GM18517 (cell line): ENCODE data around the gene NAAA.
"Not testable (repeated sequence)": the region's sequence is repeated elsewhere in the genome, so short reads cannot be mapped to it uniquely, and the experiment has no call there.

Experiments
- ATAC-seq: cut with Tn5 transposase; IDR thresholded peaks from one replicate; pipeline ENCODE4 v1.9.1; 2021; ENCODE audit warnings: mild to moderate bottlenecking, moderate library complexity; ENCODE audit not compliant: unreplicated experiment

Gene NAAA

DNA sequence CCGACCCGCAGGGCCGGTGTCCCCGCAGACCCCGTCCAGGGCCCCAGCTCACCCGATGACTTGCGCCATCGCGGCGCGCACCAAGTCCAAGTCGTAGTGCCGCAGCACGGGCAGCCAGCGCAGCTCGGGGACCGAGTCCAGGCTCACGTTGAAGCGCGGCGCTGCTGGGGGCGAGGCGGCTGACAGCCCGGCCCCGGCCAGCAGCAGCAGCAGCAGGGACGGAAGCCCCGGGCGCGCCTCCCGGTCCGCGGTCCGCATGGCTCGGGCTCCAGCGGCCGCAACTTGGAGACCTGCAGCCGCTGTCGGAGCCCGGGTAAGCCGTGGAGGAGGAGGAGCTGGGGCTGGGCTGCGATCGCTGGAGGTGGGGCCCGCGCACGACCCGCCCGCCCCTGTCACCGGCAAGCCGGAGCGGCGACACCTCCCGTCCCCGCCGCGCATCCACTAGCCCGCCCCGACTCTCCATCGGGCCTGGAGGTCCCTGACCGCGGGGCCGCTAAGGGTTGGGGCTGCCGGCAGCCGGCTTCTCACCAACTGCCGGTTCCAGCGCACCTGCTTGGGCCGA lies at the start of gene NAAA:
TSS of gene NAAA (minus strand) at position 322 of the 562 bp plus-strand sequence. CDS start at position 258, 64 bp downstream.
- peak; percentile 69 for ATAC-seq

DNA sequence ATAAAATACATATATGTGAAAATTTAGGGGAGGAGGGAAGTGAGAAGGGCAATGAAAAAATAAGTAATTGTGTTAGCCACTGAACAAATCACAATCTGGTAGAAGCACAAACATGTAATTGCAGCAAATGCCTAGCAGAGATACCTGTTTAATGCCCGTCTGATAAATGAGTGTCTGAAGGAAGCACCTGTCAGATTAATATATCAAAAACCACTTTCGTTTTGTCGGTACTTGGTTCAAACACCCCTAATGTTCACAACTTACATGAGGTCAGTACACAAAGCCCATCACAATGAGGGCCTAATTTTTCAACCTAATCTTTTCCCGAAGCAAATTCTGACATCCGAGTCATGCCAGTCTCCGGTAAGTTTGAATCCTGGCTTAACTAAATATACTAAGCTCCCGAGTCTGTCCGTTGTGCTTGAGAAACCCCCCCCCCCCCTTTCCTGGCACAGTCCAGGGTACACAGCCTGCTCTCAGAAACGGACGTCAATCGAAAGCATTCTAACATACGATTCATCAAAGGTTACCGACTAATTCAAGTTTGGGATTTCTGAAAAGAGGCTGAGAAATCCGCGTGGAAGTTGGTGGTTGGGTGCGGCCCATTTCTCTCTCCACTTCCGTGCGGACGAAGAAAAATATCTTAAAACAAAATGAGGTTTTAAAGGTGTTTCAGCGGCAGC lies 49.2 kb upstream of the NAAA start:
- ATAC-seq: no peak

DNA sequence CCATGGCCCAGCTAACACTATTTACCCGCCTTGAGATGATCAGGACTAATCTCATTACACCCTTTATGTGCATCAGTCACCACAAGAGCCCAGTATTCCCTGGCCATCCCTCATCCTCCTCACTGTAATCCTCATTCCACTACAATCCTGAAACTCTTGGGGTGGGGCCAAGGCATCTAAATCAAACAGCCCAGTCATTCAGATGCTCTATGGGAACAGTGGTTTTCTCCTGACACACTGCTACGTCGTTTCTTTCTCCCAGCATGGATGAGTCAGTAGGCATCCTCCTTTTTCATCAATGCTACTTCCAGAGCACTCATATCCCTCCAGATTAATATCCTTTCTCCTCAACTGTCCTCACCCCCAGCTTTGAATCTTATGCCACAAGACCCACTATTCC lies 44.3 kb upstream of the NAAA start:
- no peak for ATAC-seq

DNA sequence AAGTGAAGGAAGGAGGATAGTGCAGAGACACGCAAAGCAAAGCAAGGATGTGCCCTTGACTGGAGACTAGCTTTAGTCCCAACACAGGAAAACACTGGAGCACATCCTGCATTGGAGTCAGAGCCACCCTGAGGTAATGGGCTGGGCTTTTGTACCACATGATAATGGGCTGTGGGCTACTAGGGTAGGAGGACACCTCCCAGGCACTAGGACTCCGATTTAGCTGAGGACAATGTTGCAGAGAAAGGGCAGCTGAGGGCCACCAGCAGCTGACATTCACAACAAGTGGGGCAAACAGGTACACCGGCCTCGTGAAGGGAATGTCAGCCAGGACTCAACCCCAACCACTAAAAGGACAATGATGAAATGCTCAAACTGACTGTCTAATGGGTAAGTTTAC lies 39.8 kb upstream of the NAAA start:
- ATAC-seq: no peak

DNA sequence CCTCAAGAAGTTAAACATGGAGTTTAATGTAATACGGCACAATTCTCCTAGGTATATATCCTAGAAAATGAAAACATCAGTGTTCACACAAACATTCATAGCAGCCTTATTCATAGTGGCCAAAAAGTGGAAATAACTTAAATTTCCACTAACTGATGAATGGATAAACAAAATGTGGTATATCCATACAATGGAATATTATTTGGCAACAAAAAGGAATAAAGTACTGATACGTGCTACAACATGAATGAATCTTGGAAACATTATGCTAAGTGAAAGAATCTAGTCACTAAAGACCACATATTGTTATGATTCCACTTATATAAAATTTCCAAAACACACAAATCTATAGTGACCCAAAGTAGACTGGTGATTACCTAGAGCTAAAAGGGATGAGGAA lies 35.4 kb upstream of the NAAA start:
- ATAC-seq: no peak

DNA sequence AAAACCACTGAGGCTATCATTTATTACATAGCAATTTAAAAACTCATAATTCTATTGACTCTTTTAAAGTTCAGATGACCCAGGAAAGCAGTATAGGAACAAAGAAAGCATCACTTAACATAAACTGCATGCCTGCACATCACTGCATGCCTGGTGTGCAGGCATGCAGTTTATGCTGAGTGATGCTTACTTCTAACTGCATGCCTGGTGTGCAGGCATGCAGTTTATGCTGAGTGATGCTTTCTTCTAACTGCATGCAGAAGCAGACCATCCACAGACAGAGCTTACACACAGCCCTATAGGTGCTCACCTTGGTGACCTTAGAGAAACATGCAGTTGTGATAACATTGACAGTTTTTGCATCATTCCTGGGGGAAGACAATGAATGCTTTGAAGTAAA lies 33.0 kb upstream of the NAAA start:
- no peak for ATAC-seq

DNA sequence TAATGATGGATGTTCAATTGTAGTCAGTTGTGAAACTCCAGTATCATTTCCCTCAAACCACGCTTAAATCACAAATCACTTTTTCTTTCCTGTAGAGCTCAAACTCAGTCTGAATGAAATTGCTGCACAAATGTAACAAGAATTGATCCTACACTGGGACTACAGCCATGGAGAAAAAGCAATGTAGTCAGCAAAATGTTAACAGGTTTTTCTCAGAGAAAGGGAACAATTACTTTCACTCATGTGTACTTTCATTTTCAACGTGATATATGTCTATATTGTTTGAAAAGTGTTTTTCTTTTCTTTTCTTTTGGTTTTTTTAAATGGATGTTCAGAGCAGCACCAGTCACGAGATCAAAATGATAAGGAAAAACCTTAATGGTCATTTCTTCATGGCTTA lies 27.3 kb upstream of the NAAA start:
- ATAC-seq: no peak

DNA sequence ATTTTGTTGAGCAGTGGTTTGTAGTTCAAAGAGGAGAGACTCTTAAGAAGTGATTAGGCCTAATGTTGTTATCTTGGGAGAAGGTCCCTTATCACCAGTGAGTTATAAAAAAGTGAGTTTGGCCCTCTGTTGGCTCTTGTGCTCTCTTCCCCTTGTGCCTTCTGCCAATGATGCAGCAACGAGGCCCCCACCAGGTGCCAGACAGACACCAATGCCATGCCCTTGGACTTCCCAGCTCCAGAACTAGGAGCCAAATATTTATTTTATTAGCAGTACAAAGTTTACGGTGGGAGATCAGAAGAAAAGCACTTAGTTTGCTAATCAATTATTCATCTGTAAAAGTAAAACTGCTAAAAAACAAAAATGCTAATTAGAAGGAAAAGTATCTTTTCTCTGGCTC lies 22.7 kb upstream of the NAAA start:
- ATAC-seq: no peak

DNA sequence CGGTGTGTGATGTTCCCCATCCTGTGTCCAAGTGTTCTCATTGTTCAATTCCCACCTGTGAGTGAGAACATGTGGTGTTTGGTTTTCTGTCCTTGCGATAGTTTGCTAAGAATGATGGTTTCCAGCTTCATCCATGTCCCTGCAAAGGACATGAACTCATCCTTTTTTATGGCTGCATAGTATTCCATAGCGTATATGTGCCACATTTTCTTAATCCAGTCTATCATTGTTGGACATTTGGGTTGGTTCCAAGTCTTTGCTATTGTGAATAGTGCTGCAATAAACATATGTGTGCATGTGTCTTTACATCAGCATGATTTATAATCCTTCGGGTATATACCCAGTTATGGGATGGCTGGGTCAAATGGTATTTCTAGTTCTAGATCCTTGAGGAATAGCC lies 21.3 kb upstream of the NAAA start:
- not testable (repeated sequence) for ATAC-seq

DNA sequence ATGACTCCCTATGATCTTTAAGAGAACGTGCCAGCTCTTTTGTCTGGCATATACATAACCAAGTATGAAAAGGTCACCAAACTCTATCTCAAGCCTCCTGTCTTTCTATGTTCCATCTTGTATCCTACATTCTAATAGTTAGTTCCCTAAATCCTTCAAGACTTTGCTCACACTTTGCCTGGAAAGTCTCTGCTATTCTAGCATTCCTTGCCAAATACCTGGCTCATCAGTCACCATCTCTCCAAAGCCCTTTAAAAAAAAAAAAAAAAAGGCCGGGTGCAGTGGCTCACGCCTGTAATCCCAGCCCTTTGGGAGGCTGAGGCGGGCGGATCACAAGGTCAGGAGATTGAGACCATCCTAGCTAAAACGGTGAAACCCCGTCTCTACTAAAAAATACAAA lies 17.7 kb upstream of the NAAA start:
- not testable (repeated sequence) for ATAC-seq

DNA sequence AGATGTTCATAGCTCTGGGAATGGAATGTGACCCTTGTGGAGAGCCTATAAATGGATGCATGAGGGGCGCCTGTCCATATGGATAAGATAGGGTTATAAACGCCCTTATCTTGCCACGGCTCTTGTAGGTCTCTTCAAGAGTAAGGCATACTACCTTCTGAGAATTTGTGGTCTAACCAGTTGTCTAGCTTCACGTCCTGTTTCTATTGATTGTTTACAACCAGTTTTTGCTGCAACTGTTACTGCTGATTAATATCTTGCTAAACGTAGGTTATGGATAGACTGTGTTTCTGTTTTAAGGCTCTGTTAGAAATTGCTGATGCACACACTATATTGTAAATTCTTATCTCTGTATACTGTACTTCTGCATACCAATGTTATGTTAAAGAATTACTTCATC lies 14.0 kb upstream of the NAAA start:
- not testable (repeated sequence) for ATAC-seq

DNA sequence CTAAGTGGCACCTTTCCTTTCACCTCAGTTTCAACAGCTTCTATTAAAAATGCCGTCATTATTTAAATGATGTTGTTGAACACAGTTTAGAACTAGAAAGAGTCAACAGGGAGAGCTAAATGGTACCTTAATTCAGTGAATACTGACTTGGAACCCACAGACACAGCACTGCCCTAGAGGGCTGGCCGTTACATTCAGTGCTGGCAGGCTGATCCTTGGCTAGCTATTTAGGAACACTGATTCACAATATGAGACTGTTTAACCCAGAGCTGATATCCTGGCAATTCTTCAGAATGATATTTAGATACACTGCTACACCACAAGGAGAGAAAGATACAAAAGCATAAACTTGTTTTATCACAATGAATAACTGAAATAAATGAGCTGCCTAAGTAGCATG lies 12.7 kb upstream of the NAAA start:
- ATAC-seq: no peak

DNA sequence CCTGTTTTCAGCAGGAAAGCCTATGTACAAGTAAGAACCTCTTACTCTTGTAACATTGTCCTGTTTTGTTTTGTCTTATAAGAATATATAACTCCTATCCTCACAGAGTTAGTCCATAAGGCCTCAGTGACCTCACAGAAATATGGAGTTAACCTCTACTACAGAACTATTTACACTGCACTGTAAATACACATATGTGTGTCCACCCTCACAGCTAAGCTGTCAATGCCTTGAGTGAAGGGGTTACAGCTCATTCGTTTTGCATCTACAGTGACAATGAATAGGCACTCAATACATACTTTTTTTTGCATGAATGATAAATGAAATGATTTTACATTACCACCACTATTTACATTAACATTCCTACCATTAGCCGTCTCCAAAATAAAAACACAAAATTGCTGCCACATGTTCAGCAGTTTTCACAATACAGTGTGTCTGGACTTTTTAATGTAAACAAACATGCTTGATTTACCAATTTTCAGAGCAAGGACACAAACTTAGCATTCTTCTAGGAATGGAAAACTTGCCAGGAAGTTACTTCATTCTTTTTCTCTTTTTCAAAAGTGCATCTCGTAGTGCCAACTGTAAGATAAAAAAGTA lies 9.5 kb upstream of the NAAA start:
- ATAC-seq: no peak

DNA sequence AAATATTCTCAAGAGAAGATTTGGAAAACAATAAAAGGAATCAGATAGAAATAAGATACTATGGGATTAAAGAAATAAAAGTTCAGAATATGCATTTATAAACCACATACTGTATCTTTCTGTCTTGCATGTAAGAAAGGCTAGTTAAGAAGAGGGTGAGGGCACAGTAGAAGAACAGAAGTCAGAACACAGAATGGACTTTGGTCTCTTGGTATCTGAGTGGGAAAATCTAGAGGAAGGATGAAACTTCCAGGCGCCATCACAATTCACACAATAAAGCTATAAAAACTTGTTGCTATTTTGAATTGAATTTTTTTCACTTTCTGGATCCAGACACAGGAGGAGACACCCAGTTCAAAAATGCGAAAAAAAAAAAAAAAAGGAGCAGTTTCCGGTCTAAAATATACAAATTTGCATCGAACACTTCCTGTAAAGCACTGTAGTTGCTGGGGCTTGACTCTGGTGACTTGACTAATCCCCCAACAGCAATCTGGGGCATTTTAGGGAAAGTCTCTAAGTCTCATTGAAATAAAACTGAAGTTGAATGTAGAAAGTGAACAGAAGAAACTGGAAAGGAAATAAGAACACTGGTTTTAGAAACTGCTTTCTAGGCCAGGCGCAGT lies 8.1 kb upstream of the NAAA start:
- peak; percentile 82 for ATAC-seq

DNA sequence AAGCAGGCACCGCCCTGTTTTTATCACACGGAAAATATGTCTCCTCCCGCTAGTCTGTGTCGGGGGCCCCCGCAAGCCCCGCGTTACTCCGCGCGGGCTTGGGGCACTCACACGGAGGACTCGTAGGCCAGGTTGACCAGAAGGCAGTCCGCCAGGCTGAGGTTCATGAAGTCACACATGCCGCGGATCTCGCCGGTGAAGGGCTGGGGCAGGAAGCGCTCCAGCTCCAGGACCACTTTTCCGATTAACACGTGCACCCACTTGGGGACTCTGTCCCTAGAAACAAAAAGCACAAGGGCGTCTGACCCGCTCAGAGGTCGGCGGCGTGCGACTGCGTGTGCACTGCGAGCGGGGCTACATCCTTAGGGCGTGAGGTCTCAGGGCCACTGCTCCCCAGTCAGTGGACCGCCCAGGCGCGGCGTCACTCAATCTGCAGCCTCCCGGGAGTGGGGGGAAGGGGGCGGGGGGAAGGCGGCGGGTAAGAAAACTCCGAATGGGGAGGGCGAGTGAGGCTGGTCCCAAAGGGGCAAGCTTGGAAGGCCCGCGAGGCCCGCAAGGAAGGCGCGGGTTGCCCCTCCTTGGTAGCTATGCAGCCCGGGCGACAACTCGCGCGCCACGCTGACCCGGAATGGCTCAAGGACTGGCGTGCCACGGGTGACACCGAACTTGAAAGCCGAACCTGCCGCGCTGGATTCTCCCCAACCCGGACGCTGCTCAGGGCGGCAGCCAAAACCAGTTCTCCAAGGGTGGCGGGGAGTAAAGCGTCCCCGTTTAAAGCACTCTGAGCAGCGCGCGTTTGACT lies 722 bp downstream of the NAAA start:
- peak; percentile 41 for ATAC-seq

DNA sequence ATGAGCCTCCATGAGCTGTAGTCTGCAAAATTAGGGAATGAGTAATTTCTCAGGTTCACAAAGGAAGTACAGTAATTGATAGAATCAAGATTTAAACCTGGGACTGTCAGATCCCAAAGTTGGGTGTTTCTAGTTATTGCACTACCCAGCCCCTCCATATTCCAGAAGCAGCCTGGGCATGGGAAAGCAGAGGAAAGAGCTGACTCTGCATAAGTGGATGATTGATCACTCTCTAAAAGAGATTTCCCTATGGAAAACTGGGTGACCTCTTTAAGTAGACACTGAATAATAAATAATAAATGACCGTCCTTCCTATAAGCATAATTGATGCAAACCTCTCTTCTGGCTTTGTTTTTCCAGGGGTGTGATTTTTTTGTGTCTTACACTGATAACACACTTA lies 5.2 kb downstream of the NAAA start:
- ATAC-seq: no peak

DNA sequence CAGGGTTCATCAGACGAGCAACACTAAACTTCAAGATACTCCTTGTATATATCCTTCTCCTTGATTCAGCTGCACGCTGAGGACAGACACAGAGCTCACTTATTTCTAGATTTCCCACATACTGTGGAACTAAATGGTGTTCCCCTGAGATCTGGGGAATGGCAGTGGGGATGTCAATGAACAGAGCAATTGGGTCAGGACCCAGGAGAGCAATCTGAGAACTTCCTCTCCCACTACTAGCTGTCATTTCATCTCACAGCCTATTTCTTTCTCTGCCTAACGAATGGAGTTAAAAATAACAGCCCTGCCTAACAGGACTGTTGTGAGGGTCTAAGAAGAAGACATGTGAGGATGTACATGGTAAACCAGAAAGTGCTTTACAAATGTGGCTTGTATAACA lies 10.7 kb downstream of the NAAA start:
- ATAC-seq: no peak

DNA sequence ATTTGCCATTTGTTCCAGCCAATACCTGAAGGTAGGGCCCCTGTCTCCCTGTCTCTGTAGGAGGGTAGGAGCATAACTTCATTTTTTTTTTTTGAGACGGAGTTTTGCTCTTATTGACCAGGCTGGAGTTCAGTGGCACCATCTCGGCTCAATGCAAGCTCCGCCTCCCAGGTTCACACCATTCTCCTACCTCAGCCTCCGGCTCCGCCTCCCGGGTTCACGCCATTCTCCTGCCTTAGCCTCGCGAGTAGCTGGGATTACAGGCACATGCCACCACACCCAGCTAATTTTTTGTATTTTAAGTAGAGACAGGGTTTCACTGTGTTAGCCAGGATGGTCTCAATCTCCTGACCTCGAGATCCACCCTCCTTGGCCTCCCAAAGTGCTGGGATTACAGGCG lies 15.9 kb downstream of the NAAA start:
- not testable (repeated sequence) for ATAC-seq

DNA sequence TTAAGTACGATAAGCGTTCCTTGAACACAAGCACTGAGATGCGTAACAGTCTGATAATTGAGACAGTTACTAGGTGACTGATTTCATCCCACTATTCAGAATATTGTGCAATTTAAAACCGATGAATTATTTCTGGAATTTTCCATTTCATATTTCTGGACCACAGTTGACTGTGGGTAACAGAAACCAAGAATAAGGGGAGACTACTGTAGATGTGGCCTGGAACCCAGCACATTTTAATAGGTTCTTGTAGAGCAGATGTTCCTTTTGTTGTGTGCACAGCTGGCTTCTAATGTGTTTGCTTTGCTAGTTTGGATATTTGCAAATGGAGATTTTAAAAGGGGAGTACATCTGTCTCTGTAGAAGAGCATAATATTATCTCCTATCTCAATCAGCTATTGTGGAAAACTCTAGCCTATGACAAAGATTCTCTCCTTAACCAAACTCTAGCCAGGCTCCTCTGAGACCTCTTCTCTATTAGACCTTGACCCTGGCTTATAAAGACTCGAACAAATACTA lies 16.4 kb downstream of the NAAA start:
- no peak for ATAC-seq

DNA sequence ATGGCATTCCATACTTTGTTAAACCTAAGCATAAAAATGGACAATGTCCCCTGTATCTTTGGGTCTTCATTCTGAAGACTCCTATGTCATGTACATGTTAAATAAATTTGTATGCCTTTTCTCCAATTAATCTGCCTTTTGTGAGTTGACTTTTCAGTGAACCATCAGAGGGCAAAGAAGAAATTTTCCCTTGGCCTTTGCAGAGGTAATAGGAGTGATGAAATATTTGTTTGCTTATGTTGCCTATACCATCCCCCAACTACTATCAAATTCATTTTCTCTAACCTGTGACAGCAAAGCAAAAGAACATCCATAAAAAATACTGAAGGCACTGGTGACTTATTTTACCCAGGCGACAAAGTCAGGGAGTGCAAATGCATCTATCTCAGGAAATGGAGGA lies 18.2 kb downstream of the NAAA start:
- no peak for ATAC-seq

DNA sequence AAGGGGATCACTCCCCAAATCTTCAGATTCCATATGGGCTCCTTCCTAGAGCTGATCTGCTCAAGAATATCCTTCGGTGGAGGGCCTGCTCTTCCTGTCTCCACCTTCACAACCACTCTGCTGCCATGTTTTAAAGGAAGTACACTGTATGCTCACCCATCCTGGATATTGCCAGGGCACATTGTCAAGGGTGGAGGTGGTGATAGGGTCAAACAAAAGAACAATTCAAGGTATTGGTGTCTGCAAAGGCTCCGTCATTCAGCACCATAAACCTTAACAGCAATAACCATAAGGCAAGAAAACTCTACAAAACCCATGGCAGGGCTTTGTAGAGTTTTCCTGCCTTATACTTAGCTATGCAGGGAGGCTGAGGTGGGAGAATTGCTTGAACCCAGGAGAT lies 18.9 kb downstream of the NAAA start:
- no peak for ATAC-seq
